NCI-H2029 (cell line): ENCODE data around the gene CX3CR1.
"Not testable (repeated sequence)": the region's sequence is repeated elsewhere in the genome, so short reads cannot be mapped to it uniquely, and the experiment has no call there.

Experiments
- DNase-seq: peaks from one replicate; lab custom pipeline; 2025; lab: John Stamatoyannopoulos, UW

The CX3CR1 gene

GRCh38 chr3:39267631-39268548 is 11.9 kb downstream of the CX3CR1 start:
- no peak for DNase-seq

- no peak for DNase-seq
Measured at GRCh38 chr3:39264053-39264452, 15.8 kb downstream of the CX3CR1 start.

GRCh38 chr3:39263576-39263975 is 16.3 kb downstream of the CX3CR1 start:
- DNase-seq, result no peak

GRCh38 chr3:39262846-39263245 is 17.0 kb downstream of the CX3CR1 start:
- no peak for DNase-seq

- DNase-seq, result no peak
Measured at GRCh38 chr3:39261726-39262125, 18.1 kb downstream of the CX3CR1 start.

- no peak for DNase-seq
Measured at GRCh38 chr3:39260957-39261356, 18.9 kb downstream of the CX3CR1 start.

- DNase-seq, result no peak
Measured at GRCh38 chr3:39260318-39260717, 19.5 kb downstream of the CX3CR1 start.

- no peak for DNase-seq
Measured at GRCh38 chr3:39255503-39256325, 24.1 kb downstream of the CX3CR1 start.

GRCh38 chr3:39254806-39255449 is 24.9 kb downstream of the CX3CR1 start:
- DNase-seq, result no peak

- no peak for DNase-seq
Measured at GRCh38 chr3:39251576-39251975, 28.3 kb downstream of the CX3CR1 start.

- DNase-seq, result no peak
Measured at GRCh38 chr3:39250116-39250747, 29.6 kb downstream of the CX3CR1 start.

- DNase-seq, result no peak
Measured at GRCh38 chr3:39249453-39250115, 30.3 kb downstream of the CX3CR1 start.

- no peak for DNase-seq
Measured at GRCh38 chr3:39241561-39241960, 38.3 kb downstream of the CX3CR1 start.

- DNase-seq, result no peak
Measured at GRCh38 chr3:39237027-39237426, 42.8 kb downstream of the CX3CR1 start.

GRCh38 chr3:39234651-39235050 is 45.2 kb downstream of the CX3CR1 start:
- no peak for DNase-seq

- no peak for DNase-seq
Measured at GRCh38 chr3:39232859-39233258, 47.0 kb downstream of the CX3CR1 start.

GRCh38 chr3:39230453-39230852 is 49.4 kb downstream of the CX3CR1 start:
- DNase-seq, result no peak

- no peak for DNase-seq
Measured at GRCh38 chr3:39228496-39228895, 51.3 kb downstream of the CX3CR1 start.

GRCh38 chr3:39227596-39227995 is 52.2 kb downstream of the CX3CR1 start:
- DNase-seq, result not testable (repeated sequence)

GRCh38 chr3:39226106-39226741 is 53.6 kb downstream of the CX3CR1 start:
- no peak for DNase-seq

- DNase-seq, result no peak
Measured at GRCh38 chr3:39224288-39224687, 55.5 kb downstream of the CX3CR1 start.
